HG02970 (cell line): ENCODE data around the gene ANKRD11.
"Not testable (repeated sequence)": the region's sequence is repeated elsewhere in the genome, so short reads cannot be mapped to it uniquely, and the experiment has no call there.

Experiments
- ATAC-seq: cut with Tn5 transposase; IDR thresholded peaks from one replicate; pipeline ENCODE4 v1.9.1; 2021; ENCODE audit warnings: mild to moderate bottlenecking, moderate library complexity, moderate number of reproducible peaks; ENCODE audit not compliant: unreplicated experiment, low FRiP score

The ANKRD11 gene

GRCh38 chr16:89308391-89309333, 181.7 kb downstream of the ANKRD11 start:
- ATAC-seq: no peak

- no peak for ATAC-seq
Observed at GRCh38 chr16:89307421-89307805, 182.9 kb downstream of the ANKRD11 start.

GRCh38 chr16:89306457-89307420, 183.6 kb downstream of the ANKRD11 start:
- not testable (repeated sequence) for ATAC-seq

- no peak for ATAC-seq
Observed at GRCh38 chr16:89304941-89305705, 185.2 kb downstream of the ANKRD11 start.

GRCh38 chr16:89304181-89304851, 186.0 kb downstream of the ANKRD11 start:
- no peak for ATAC-seq

- no peak for ATAC-seq
Observed at GRCh38 chr16:89303617-89304016, 186.7 kb downstream of the ANKRD11 start.

- ATAC-seq: no peak
Observed at GRCh38 chr16:89300976-89301360, 189.4 kb downstream of the ANKRD11 start.

- no peak for ATAC-seq
Observed at GRCh38 chr16:89300311-89300975, 189.9 kb downstream of the ANKRD11 start.

GRCh38 chr16:89299357-89300111, 190.8 kb downstream of the ANKRD11 start:
- not testable (repeated sequence) for ATAC-seq

GRCh38 chr16:89298623-89299225, 191.6 kb downstream of the ANKRD11 start:
- no peak for ATAC-seq

GRCh38 chr16:89297910-89298545, 192.3 kb downstream of the ANKRD11 start:
- no peak for ATAC-seq

GRCh38 chr16:89297156-89297874, 193.0 kb downstream of the ANKRD11 start:
- no peak for ATAC-seq

- ATAC-seq: no peak
Observed at GRCh38 chr16:89295915-89296314, 194.4 kb downstream of the ANKRD11 start.

- ATAC-seq: no peak
Observed at GRCh38 chr16:89295071-89295900, 195.1 kb downstream of the ANKRD11 start.

- ATAC-seq: no peak
Observed at GRCh38 chr16:89294486-89294885, 195.9 kb downstream of the ANKRD11 start.
